NCI-H1694 treated with DMSO at 0.1 percent for 48 hours (cell line): ENCODE results near the gene USP31.
A peak's percentile ranks its signal among the peaks of the same experiment; 100 is the strongest.

Experiments used
- DNase-seq: peaks from one replicate; lab custom pipeline; 2025; lab: John Stamatoyannopoulos, UW

The USP31 gene

GRCh38 chr16:23061669-23062068 is 87.6 kb downstream of the USP31 start:
- no peak for DNase-seq

- DNase-seq = peak; percentile 39
These were observed 88.6 kb downstream of the USP31 start for GRCh38 chr16:23060458-23061320.

- no peak for DNase-seq
These were observed 89.8 kb downstream of the USP31 start for GRCh38 chr16:23059433-23059832.

- no peak for DNase-seq
These were observed 90.7 kb downstream of the USP31 start for GRCh38 chr16:23058576-23058975.

- no peak for DNase-seq
These were observed 92.1 kb downstream of the USP31 start for GRCh38 chr16:23057013-23057596.

- no peak for DNase-seq
These were observed 93.8 kb downstream of the USP31 start for GRCh38 chr16:23055481-23055880.

- DNase-seq = no peak
These were observed 96.2 kb downstream of the USP31 start for GRCh38 chr16:23052908-23053580.

- DNase-seq = no peak
These were observed 97.0 kb downstream of the USP31 start for GRCh38 chr16:23052221-23052620.

- DNase-seq = no peak
These were observed 97.7 kb downstream of the USP31 start for GRCh38 chr16:23051587-23051986.

GRCh38 chr16:23048164-23048563 is 101.1 kb downstream of the USP31 start:
- DNase-seq = no peak

- no peak for DNase-seq
These were observed 104.2 kb downstream of the USP31 start for GRCh38 chr16:23045025-23045424.

GRCh38 chr16:23040246-23040645 is 109.0 kb downstream of the USP31 start:
- DNase-seq = no peak

- no peak for DNase-seq
These were observed 110.1 kb downstream of the USP31 start for GRCh38 chr16:23039118-23039517.

- DNase-seq = no peak
These were observed 114.0 kb downstream of the USP31 start for GRCh38 chr16:23035240-23035639.

- no peak for DNase-seq
These were observed 117.6 kb downstream of the USP31 start for GRCh38 chr16:23031508-23032098.

GRCh38 chr16:23029733-23030420 is 119.4 kb downstream of the USP31 start:
- DNase-seq = no peak

GRCh38 chr16:23027386-23027785 is 121.9 kb downstream of the USP31 start:
- no peak for DNase-seq

- DNase-seq = no peak
These were observed 122.4 kb downstream of the USP31 start for GRCh38 chr16:23026784-23027362.

GRCh38 chr16:23025692-23026307 is 123.5 kb downstream of the USP31 start:
- DNase-seq = no peak

- DNase-seq = no peak
These were observed 125.2 kb downstream of the USP31 start for GRCh38 chr16:23024044-23024443.

- no peak for DNase-seq
These were observed 129.2 kb downstream of the USP31 start for GRCh38 chr16:23020084-23020483.
